HEK293T (cell line): ENCODE measurements around the gene TENM3.

Source experiments
- BHLHE40 ChIP-seq: fragments of 450-650 bp; IDR thresholded peaks from 2 replicates; pipeline ENCODE4 v1.6.1; 2016; ENCODE audit warnings: mild to moderate bottlenecking, moderate library complexity, borderline replicate concordance
- ELF4 ChIP-seq: fragments of 450-650 bp; IDR thresholded peaks from 2 replicates; pipeline ENCODE4 v1.6.1; 2017; ENCODE audit warnings: antibody characterized with exemption
- FOXK2 ChIP-seq: fragments of 450-650 bp; IDR thresholded peaks from 2 replicates; pipeline ENCODE4 v1.6.1; 2016; ENCODE audit warnings: mild to moderate bottlenecking
- HDGF ChIP-seq: fragments of 450-650 bp; IDR thresholded peaks from 2 replicates; pipeline ENCODE4 v1.6.1; 2017; ENCODE audit warnings: antibody characterized with exemption, borderline replicate concordance
- NFRKB ChIP-seq: fragments of 450-650 bp; IDR thresholded peaks from 2 replicates; pipeline ENCODE4 v1.6.1; 2016; ENCODE audit warnings: mild to moderate bottlenecking, moderate library complexity

DNA sequence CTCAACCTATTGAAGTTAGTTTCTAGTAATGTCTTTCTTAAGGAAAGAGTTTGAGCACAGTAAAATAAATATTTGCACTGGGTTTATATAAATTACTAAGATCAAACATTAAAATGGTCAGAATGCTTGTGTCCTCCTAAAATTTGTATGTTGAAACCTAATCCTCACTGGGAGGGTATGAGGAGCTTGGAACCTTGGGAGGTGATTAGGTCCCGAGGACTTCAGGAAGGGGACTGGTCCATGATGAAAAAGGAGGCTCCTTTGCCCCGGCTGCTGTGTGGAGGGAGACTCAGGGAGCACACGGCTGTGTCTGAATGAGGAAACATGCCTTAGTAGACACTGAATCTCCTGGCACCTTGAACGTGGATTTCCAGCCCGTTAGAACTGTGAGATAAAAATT lies 221.9 kb downstream of the TENM3 start:
- TF ChIP-seq BHLHE40 = no peak
- TF ChIP-seq HDGF = no peak
- no peak for TF ChIP-seq ELF4
- no peak for TF ChIP-seq FOXK2
- no peak for TF ChIP-seq NFRKB
